ENCODE results near the gene ZNF865. TPM values are rescaled to one million over a fixed set of nuclear protein-coding genes. Genes with fewer than 3 reads are reported as not detected.
"Not testable (repeated sequence)": the region's sequence is repeated elsewhere in the genome, so short reads cannot be mapped to it uniquely, and the experiment has no call there.

Gene ZNF865
- total RNA-seq = 16.1 to 18.1 TPM (median 16.4 TPM) in 3 replicates
- long read RNA-seq, partial matches to known transcripts = 0 of 5 reads
- long read RNA-seq, other reads (novel, unspliced or antisense) = 5 of 5 reads

GRCh38 chr19:55605637-55606470 lies at the start of gene ZNF865:
Gene ZNF865, plus strand, starts transcription at chr19:55605647. Its CDS starts 7,972 bp downstream, at chr19:55613619.
- Mint-ChIP-seq H3K27me3 (ENCODE audit: low read depth) (no peaks in the 10 kb centered on the region), H3K4me1 (ENCODE audit: low read depth) (peaks cover 40% of the 10 kb centered on the region), H3K9me3 (ENCODE audit: low read depth) (peaks cover 5% of the 10 kb centered on the region), H3K4me3 (ENCODE audit: unreplicated experiment) (peak within 1 kb of the TSS; percentile 88), H3K27ac (ENCODE audit: unreplicated experiment) (peak within 1 kb of the TSS; percentile 98), H3K36me3 (ENCODE audit: low read depth) (peaks cover 13% of the 10 kb centered on the region)
- no peak for DNase-seq (ENCODE audit: low spot score)
- peak; percentile 87 for TF ChIP-seq CTCF (IDR thresholded peaks at IDR 0.05)

- no peak for DNase-seq (ENCODE audit: low spot score)
- TF ChIP-seq CTCF (IDR thresholded peaks at IDR 0.05) = no peak
- Mint-ChIP-seq H3K27ac (ENCODE audit: unreplicated experiment) (no peak overlapping the region), H3K4me3 (ENCODE audit: unreplicated experiment) (no peak overlapping the region), H3K36me3 (ENCODE audit: low read depth) (no peaks in the 10 kb centered on the region), H3K27me3 (ENCODE audit: low read depth) (no peaks in the 10 kb centered on the region), H3K4me1 (ENCODE audit: low read depth) (no peaks in the 10 kb centered on the region), H3K9me3 (ENCODE audit: low read depth) (peaks cover 3% of the 10 kb centered on the region)
These were observed 45.8 kb upstream of the ZNF865 start for GRCh38 chr19:55559684-55560083.

- TF ChIP-seq CTCF (IDR thresholded peaks at IDR 0.05) = no peak
- Mint-ChIP-seq H3K4me1 (ENCODE audit: low read depth) (no peaks in the 10 kb centered on the region), H3K9me3 (ENCODE audit: low read depth) (peaks cover 3% of the 10 kb centered on the region), H3K27ac (ENCODE audit: unreplicated experiment) (no peak overlapping the region), H3K27me3 (ENCODE audit: low read depth) (peaks cover 4% of the 10 kb centered on the region), H3K4me3 (ENCODE audit: unreplicated experiment) (no peak overlapping the region), H3K36me3 (ENCODE audit: low read depth) (no peaks in the 10 kb centered on the region)
- DNase-seq (ENCODE audit: low spot score) = no peak
These were observed 42.2 kb upstream of the ZNF865 start for GRCh38 chr19:55563261-55563690.

GRCh38 chr19:55566823-55567222 lies 38.6 kb upstream of the ZNF865 start:
- no peak for TF ChIP-seq CTCF (IDR thresholded peaks at IDR 0.05)
- DNase-seq (ENCODE audit: low spot score) = no peak
- Mint-ChIP-seq H3K9me3 (ENCODE audit: low read depth) (no peaks in the 10 kb centered on the region), H3K36me3 (ENCODE audit: low read depth) (no peaks in the 10 kb centered on the region), H3K4me1 (ENCODE audit: low read depth) (no peaks in the 10 kb centered on the region), H3K4me3 (ENCODE audit: unreplicated experiment) (no peak overlapping the region), H3K27ac (ENCODE audit: unreplicated experiment) (no peak overlapping the region), H3K27me3 (ENCODE audit: low read depth) (peaks cover 4% of the 10 kb centered on the region)

- no peaks in the 10 kb centered on the region for H3K9me3 Mint-ChIP-seq (ENCODE audit: low read depth)
- no peaks in the 10 kb centered on the region for H3K4me1 Mint-ChIP-seq (ENCODE audit: low read depth)
- H3K36me3 Mint-ChIP-seq (ENCODE audit: low read depth) = no peaks in the 10 kb centered on the region
- DNase-seq (ENCODE audit: low spot score) = no peak
- no peak overlapping the region for H3K4me3 Mint-ChIP-seq (ENCODE audit: unreplicated experiment)
- TF ChIP-seq CTCF (IDR thresholded peaks at IDR 0.05) = no peak
- peaks cover 4% of the 10 kb centered on the region for H3K27me3 Mint-ChIP-seq (ENCODE audit: low read depth)
- no peak overlapping the region for H3K27ac Mint-ChIP-seq (ENCODE audit: unreplicated experiment)
These were observed 37.6 kb upstream of the ZNF865 start for GRCh38 chr19:55567708-55568328.

GRCh38 chr19:55569477-55569876 lies 36.0 kb upstream of the ZNF865 start:
- H3K4me1 Mint-ChIP-seq (ENCODE audit: low read depth) = not testable (repeated sequence)

GRCh38 chr19:55573929-55574328 lies 31.5 kb upstream of the ZNF865 start:
- not testable (repeated sequence) for H3K27ac Mint-ChIP-seq (ENCODE audit: unreplicated experiment); H3K4me1 Mint-ChIP-seq (ENCODE audit: low read depth); DNase-seq (ENCODE audit: low spot score); H3K27me3 Mint-ChIP-seq (ENCODE audit: low read depth); H3K9me3 Mint-ChIP-seq (ENCODE audit: low read depth); H3K4me3 Mint-ChIP-seq (ENCODE audit: unreplicated experiment)
- H3K36me3 Mint-ChIP-seq (ENCODE audit: low read depth) = peaks cover 11% of the 10 kb centered on the region

More at GRCh38 chr19:55569477-55569876, 36.0 kb upstream of the ZNF865 start:
- not testable (repeated sequence) for H3K27me3 Mint-ChIP-seq (ENCODE audit: low read depth); DNase-seq (ENCODE audit: low spot score); H3K9me3 Mint-ChIP-seq (ENCODE audit: low read depth); H3K27ac Mint-ChIP-seq (ENCODE audit: unreplicated experiment); H3K36me3 Mint-ChIP-seq (ENCODE audit: low read depth); H3K4me3 Mint-ChIP-seq (ENCODE audit: unreplicated experiment)

Data from chondrocyte (in vitro differentiated cells).